Tongue (tissue), 2 donors: ENCODE results near the gene USP26. TPM values are rescaled to one million over a fixed set of nuclear protein-coding genes. Genes with fewer than 3 reads are reported as not detected.
"Not testable (repeated sequence)": the region's sequence is repeated elsewhere in the genome, so short reads cannot be mapped to it uniquely, and the experiment has no call there.

Source experiments
- DNase-seq: peaks from one replicate; pipeline ENCODE4 v3.0.0-alpha.2; 2015
- total RNA-seq: library from RNA; depleted of rRNA; stranded (reverse); fragments of >200 nt; gene quantifications from one replicate; pipeline ENCODE4 v1.2.3, GENCODE V29; 2014

Gene USP26
- total RNA-seq, 1 donor from 2014 or later = not detected

DNA sequence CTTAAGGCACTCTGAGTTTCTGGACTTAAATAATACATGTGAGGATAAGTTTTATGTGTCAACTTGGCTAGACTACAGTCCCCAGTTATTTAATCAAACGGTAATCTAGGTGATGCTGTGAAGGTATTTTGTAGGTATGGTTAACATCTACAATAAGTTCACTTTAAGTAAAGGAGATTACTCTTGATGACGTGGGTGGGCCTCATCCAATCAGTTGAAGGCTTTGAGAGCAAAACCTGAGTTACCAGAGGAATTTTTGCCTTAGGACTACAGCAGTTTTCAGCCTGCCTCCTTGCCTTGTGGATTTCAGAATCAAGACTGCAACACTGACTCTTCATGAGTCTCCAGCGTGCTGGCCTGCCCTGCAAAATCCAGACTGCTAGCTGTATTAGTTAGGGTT is 78.7 kb downstream of the USP26 start:
- DNase-seq = no peak

- DNase-seq = no peak
These were observed 89.5 kb downstream of the USP26 start for GRCh38 chrX:133007458-133007857.

DNA sequence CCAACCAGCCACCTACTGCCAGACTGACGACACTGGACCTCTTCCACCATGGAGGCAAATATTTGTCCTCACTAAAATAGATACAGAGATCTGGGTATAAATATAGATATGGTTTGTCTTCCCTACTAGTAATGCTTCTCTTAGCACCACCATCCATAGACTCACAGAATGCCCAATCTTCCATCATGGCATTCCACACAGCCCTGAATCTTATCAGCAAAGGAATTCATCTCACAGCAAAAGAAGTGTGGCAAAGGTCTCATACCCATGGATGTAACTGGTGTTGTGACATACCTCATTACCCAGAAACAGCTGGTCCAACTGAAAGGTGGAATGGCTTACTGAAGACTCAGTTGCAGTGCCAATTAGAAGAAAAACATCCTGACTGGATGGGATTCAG is 91.3 kb downstream of the USP26 start:
- DNase-seq = no peak

DNA sequence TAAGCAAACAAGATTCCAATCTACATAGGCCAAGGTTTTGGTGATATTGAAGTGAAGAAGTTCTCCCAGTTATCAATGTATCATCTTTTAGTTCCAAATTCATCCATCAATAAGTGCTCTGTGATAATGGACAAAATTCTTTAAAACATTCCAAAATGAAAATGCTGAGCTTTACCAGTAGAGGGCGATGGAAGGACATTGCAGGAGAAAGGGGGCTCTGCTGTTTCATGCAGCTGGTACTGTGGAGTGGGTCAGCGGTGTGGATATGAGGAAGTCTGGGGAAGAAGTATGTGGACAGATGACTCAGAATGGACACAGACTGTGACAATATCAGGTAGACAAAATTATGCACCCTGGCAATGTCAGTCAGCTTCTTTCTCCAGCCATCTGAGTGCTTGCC is 91.9 kb downstream of the USP26 start:
- peak; percentile 39 for DNase-seq

DNA sequence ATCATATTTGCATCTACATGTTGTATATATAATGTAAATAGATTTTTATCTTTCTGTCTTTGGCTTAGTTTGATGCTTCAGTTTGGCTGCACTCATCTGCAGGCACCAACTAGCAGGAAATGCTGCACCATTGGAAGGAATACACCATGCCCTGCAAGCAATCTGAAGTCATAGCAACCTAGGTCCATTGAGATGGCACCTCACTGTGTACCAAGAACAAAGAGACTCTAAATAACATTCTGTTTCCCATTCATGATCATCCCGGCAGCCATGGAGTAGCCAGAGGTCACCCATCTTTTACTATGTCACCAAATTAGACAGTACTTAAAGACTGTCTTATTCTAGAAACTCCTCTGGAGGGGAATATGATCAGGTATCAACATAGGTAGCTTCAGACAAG is 97.7 kb downstream of the USP26 start:
- DNase-seq = no peak

- no peak for DNase-seq
These were observed 106.1 kb downstream of the USP26 start for GRCh38 chrX:132990835-132991234.

GRCh38 chrX:132986556-132986955 is 110.4 kb downstream of the USP26 start:
- DNase-seq = no peak

DNA sequence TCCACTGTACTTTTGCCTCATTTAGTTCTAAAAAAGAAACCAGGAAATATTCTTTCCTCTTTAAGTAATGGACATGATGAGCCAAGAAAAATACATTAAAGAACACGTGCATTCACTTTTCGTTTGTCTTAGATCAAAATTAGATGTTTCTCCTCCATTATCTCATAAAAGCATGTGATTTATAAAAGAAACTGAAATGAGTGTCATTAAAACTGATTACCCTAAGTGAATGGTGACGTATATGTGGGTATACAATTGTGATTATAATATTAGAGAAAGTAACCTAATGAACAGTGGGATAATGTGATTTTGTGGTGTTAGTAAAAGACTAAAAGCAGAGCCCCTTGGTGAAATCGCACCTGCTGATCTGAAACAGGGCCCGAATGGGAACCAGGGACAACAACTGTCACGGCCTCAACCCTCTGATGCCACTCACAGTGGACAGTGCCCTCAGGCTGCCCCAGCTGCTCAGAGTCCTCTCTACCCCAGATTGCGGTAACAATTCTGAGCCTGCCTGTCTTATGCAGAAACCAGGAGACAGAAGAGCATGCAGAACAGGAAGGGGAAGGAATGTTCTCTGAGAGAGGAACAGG is 112.8 kb downstream of the USP26 start:
- no peak for DNase-seq

DNA sequence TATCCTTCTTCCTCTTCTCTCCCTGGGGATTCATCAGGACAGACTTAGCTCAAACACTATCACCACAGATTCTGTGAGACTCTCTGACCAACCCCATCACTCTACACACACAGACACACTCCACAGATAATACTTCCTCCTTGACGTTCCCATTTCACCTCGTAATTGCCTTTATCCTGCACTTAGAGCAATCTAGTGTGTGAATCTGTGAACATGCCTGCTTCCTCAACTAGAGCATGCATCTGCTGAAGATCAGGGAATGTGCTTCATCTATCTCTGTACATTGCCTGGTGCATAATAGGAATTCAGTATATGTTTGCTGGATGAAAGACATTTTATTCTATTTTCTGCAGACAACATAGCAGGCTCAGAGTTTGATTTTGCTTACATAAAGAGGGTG is 113.4 kb downstream of the USP26 start:
- no peak for DNase-seq

- DNase-seq = not testable (repeated sequence)
These were observed 116.9 kb downstream of the USP26 start for GRCh38 chrX:132980035-132980434.

Other genes starting within 250 kb of the USP26 start
- 29.1 TPM for gene HS6ST2, start 138.5 kb downstream of the USP26 start, total RNA-seq
- gene TFDP3, start 121.2 kb upstream of the USP26 start, total RNA-seq = not detected